Esophagus squamous epithelium (tissue), 4 donors: Measurements from ENCODE around the gene CXCL17.

Experiments used
- CTCF ChIP-seq, 6 experiments: fragments of 450-650 bp in 4 of 6; fragments of 200-600 bp in 2 of 6; sonication (generic) in 2 of 6; IDR thresholded peaks; one replicate each; pipeline ENCODE4 v1.5.1; 2016 to 2019; ENCODE audit warnings: antibody characterized with exemption in 6 of 6, mild to moderate bottlenecking in 4 of 6, moderate library complexity in 4 of 6
- POLR2A ChIP-seq, 4 donors: fragments of 450-650 bp; IDR thresholded peaks; one replicate each; pipeline ENCODE4 v1.6.1; 2017; ENCODE audit warnings: antibody characterized with exemption in 4 of 4, mild to moderate bottlenecking in 4 of 4, moderate library complexity in 3 of 4

GRCh38 chr19:42412661-42413076, 30.1 kb downstream of the CXCL17 start:
- TF ChIP-seq CTCF (IDR thresholded peaks at IDR 0.05) = no peak
- no peak for TF ChIP-seq POLR2A (IDR thresholded peaks at IDR 0.05)
